H1 (cell line): ENCODE data around the gene TCIRG1. TPM values are rescaled to one million over a fixed set of nuclear protein-coding genes. Genes with fewer than 3 reads are reported as not detected.

Experiments
- KDM1A ChIP-seq: fragments of 200-600, 300-600 bp; sonication (generic); IDR thresholded peaks from 2 replicates; pipeline ENCODE4 v1.7.1; 2016; ENCODE audit warnings: mild to moderate bottlenecking, low read length, borderline replicate concordance
- RNF2 ChIP-seq: fragments of 200-900, 300-1000 bp; sonication (generic); IDR thresholded peaks from 2 replicates; pipeline ENCODE4 v1.7.1; 2016; ENCODE audit warnings: borderline replicate concordance, low read depth, mild to moderate bottlenecking, antibody characterized with exemption, low read length; ENCODE audit not compliant: poor library complexity, severe bottlenecking; ENCODE audit errors: missing control alignments
- SIX5 ChIP-seq: IDR thresholded peaks from 2 replicates; pipeline ENCODE4 v1.6.1; 2011; ENCODE audit warnings: mild to moderate bottlenecking, low read depth, low read length
- polyA plus RNA-seq, 7 experiments: library from polyadenylated mRNA; depleted of rRNA in 3 of 7; stranded (reverse) in 5 of 7; unstranded in 2 of 7; fragments of >200 nt in 5 of 7; fragments of 200-250 nt in 2 of 7; gene quantifications; 1 replicate in 5 of 7; 2 replicates in 1 of 7; 4 replicates in 1 of 7; pipeline versions ENCODE4 v1.2.1 to v1.2.3, GENCODE V29; 2011 to 2013; ENCODE audit warnings: missing spikeins in 2 of 7, mixed read lengths in 2 of 7
- total RNA-seq: library from RNA; stranded (reverse); fragmentation: NEBNext Ultra II Directional; extraction: Animal tissue kit (Norgen Biotek cat#: 25700); gene quantifications from 2 replicates; pipeline ENCODE4 v1.2.1, GENCODE V29; 2021

The TCIRG1 gene
- total and polyA plus RNA-seq, 2 of the 8 experiments (the other 6 are each of a cell fraction or from before 2014, with no cell fraction given), result 25.3 to 39.6 TPM

DNA sequence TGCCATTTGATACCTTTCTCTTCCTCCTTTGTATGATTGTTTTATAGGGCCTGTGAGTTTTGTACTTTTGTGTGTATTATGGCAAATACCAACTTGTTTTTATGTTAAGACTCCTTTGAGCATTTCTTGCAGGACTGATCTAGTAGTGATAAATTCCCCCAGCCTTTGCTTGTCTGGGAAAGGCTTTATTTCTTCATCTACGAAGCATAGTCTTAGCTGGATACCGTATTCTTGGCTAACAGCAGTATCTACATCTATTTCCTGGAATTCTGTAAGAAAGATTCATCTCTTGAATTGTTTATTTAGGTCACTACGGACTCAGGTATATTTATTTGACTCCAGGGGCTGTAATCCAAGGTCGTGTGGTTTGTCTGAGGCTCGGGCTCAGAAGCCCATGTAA is 14.3 kb upstream of the TCIRG1 start (continued):
- no peak for TF ChIP-seq SIX5
- TF ChIP-seq RNF2, result no peak
- TF ChIP-seq KDM1A, result no peak
